Mononuclear cell (primary cell): ENCODE data around the gene SMARCB1. TPM values are rescaled to one million over a fixed set of nuclear protein-coding genes. Genes with fewer than 3 reads are reported as not detected.
A peak's percentile ranks its signal among the peaks of the same experiment; 100 is the strongest.

Experiments used
- H3K27me3 ChIP-seq: 2 replicates; pipeline ENCODE4 v1.6.0; 2011; ENCODE audit warnings: low read length, control low read depth; ENCODE audit not compliant: insufficient read depth
- H3K4me1 ChIP-seq: 2 replicates; pipeline ENCODE4 v1.5.1; 2011; ENCODE audit warnings: mild to moderate bottlenecking, low read length, control low read depth; ENCODE audit not compliant: insufficient read depth
- H3K4me3 ChIP-seq: 2 replicates; pipeline ENCODE4 v1.5.1; 2011; ENCODE audit warnings: mild to moderate bottlenecking, low read length, moderate library complexity
- H3K9me3 ChIP-seq: 2 replicates; pipeline ENCODE4 v1.5.1; 2011; ENCODE audit warnings: low read depth, mild to moderate bottlenecking, control low read depth, low read length
- total RNA-seq: library from RNA; depleted of rRNA; stranded (reverse); fragments of >200 nt; gene quantifications from one replicate; pipeline ENCODE4 v1.2.3, GENCODE V29; 2012

The SMARCB1 gene
- total RNA-seq = 31.8 TPM

DNA sequence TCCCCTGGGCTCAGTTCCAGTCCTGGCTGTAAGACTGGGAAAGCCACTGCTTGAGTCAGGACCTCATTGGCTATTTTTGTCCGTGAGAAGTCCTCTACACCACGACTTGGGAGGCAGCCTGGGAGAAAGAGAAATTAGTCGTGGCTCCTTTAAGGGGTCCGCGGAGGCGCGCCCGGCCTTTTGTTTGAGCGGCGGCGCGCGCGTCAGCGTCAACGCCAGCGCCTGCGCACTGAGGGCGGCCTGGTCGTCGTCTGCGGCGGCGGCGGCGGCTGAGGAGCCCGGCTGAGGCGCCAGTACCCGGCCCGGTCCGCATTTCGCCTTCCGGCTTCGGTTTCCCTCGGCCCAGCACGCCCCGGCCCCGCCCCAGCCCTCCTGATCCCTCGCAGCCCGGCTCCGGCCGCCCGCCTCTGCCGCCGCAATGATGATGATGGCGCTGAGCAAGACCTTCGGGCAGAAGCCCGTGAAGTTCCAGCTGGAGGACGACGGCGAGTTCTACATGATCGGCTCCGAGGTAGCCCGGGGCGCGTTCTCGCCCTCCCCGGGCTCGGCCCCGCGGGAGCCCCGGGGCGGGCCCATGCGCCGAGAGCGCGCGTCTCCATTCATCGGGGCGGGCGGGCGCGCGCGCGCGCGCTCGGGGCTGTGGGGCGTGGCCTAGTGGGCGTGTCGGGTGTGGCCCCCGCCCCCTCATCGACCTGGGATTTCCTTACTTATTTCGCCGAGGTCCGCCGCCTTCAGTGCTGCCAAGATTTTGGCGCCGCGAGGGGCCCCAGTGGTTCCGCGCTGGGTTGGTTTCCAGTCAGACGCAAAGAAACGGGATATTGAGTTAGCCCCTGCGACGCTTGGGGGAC, at the start of gene SMARCB1:
SMARCB1 (plus strand) TSS at position 215 of the 848 bp plus-strand sequence; CDS start at position 419, 204 bp downstream.
- Histone ChIP-seq H3K9me3 (no peaks in the 10 kb centered on the region), H3K4me3 (peak within 1 kb of the TSS; percentile 80), H3K27me3 (no peaks in the 10 kb centered on the region), H3K4me1 (peaks cover 32% of the 10 kb centered on the region)

GRCh38 chr22:23737696-23738095, 49.1 kb upstream of the SMARCB1 start:
- no peaks in the 10 kb centered on the region for H3K4me1 ChIP-seq
- no peaks in the 10 kb centered on the region for H3K27me3 ChIP-seq
- no peaks in the 10 kb centered on the region for H3K9me3 ChIP-seq
- no peak overlapping the region for H3K4me3 ChIP-seq

DNA sequence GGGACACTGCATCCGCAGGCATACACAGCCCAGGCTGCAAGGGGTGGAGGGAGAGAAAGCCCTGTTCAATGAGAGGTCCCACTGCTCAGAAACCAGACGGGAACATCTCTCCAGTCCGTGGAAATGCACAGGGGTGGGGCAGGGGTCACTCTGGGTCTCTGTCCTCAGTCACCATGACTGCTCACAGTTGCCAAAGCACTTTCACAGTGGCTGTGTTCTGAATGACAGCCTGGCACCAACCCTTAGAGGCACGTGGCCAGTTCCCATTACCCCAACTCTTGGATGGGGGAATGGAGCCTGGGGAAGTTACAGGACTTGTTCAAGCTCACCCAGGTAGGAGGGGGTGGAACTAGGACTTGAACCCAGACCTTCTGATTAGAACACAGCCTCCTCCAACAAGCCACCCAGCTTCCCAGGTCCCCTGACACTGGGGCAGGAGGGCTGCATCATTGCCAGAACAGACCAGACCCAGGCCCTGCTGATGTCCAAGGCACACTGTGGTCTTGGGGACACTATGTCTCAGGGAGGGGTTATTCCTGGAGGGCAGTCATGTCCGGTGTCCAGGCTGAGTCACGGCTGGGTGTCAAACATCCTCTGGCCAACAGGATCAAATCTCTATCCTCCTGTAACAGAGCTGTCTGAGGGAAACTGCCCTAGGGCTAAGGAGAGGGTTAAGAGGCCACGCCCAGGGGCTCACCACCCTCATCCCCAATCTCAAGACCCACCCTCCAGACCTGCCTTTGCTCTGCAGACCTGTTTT, 44.1 kb upstream of the SMARCB1 start:
- Histone ChIP-seq H3K4me3 (no peak overlapping the region), H3K27me3 (no peaks in the 10 kb centered on the region), H3K9me3 (no peaks in the 10 kb centered on the region), H3K4me1 (no peaks in the 10 kb centered on the region)

DNA sequence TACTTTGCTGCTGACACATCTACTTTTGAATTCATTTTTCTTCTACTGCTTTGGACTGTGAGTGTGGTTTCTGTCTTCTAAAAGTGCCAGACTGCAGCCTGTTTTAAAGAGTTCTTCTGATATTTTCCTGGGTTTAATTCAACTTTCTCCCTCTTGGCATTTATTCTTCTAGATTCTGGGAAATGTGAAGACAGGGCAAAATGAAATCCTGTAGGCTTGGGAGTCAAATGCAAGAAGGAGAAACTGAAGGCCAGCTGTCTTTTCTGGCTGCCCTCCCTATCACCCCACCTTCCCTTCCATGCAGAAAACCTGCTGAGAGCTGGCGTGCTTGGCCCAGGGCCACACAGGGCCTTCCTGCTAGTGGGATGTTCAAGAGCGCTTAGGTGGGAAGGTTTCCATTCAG, 43.5 kb upstream of the SMARCB1 start:
- H3K4me3 ChIP-seq = no peak overlapping the region
- H3K27me3 ChIP-seq = no peaks in the 10 kb centered on the region
- H3K4me1 ChIP-seq = no peaks in the 10 kb centered on the region

DNA sequence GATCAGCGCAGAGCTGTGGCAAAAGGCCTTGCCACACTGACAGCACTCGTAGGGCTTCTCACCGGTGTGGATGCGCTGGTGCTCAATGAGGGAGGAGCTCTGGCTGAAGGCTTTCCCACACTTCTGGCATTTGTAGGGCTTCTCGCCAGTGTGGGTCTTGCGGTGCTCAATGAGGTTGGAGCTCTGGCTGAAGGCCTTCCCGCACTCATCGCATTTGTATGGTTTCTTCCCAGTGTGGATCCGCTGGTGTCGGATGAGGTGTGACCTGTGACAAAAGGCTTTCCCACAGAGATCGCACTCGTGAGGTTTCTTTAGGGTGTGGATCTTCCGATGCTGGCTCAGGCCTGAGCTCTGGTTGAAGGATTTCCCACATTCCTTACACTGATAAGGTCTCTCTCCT, 42.8 kb upstream of the SMARCB1 start:
- H3K4me1 ChIP-seq = no peaks in the 10 kb centered on the region

More for the DNA sequence above, 43.5 kb upstream of the SMARCB1 start:
- H3K9me3 ChIP-seq = no peaks in the 10 kb centered on the region

GRCh38 chr22:23744485-23744884, 42.3 kb upstream of the SMARCB1 start:
- H3K9me3 ChIP-seq = no peaks in the 10 kb centered on the region
- no peaks in the 10 kb centered on the region for H3K4me1 ChIP-seq

More for the DNA sequence above, 42.8 kb upstream of the SMARCB1 start:
- no peaks in the 10 kb centered on the region for H3K27me3 ChIP-seq
- H3K9me3 ChIP-seq = no peaks in the 10 kb centered on the region
- H3K4me3 ChIP-seq = no peak overlapping the region

DNA sequence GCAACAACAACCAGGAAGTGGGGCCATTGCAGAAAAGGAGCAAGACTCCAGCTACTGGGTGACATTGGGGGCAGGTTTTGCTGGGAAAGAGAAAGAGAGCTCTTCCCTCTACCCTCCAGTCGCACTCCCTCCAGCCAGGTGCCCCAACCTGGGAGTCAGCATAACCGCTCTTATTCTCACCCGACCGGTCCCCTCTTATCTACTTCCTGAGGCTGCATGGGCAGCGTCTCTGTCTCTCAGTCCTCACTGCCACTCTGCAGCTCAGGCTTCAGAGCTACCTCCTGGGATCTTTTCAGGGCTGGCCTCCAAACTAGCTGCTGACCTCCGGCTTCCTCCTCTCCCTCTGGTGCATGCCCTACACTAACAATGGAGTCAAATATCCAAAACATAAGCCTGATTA, 41.0 kb upstream of the SMARCB1 start:
- Histone ChIP-seq H3K4me3 (no peak overlapping the region), H3K27me3 (no peaks in the 10 kb centered on the region), H3K9me3 (no peaks in the 10 kb centered on the region), H3K4me1 (peaks cover 9% of the 10 kb centered on the region)

More at GRCh38 chr22:23744485-23744884, 42.3 kb upstream of the SMARCB1 start:
- no peak overlapping the region for H3K4me3 ChIP-seq
- no peaks in the 10 kb centered on the region for H3K27me3 ChIP-seq

DNA sequence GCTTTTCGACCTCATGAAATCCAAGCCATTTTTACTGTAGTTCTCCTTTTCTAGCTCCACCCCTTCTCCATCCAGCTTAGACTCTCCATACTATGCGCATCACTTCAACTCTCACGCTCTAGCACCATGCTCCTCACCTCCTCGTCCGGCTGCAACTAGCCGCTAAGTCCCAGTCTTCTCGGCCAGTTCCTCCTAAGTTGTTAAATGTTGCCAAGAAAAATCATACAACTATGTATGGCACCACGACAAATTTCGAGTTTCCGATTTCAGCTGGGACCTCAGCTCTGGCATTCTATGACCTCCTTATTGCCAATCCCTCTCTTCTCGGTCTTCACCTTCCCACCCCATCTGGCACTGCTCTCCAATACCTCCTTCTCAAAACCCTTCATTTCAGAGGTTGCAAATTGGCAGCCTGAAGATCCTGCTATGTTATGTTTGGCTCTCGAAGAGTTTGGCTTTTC, 36.9 kb upstream of the SMARCB1 start:
- Histone ChIP-seq H3K27me3 (no peaks in the 10 kb centered on the region), H3K9me3 (no peaks in the 10 kb centered on the region), H3K4me3 (no peak overlapping the region), H3K4me1 (peaks cover 13% of the 10 kb centered on the region)

DNA sequence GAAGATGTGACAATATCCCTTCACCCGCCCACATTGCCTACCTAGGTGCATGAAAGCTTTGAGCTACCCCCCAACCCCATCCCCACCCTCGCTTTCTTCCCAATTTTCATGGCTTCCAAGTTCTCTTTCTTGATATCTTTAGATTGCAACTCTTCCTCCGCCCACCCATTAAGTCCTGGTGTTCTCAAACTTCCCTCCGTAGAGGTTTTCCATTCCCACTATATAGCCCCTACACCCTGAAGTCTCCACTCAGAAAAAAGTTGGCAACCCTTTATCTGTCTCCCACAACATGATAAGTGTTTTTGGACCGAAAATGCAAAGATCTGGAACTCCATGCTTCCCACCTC, 36.4 kb upstream of the SMARCB1 start:
- H3K9me3 ChIP-seq = no peaks in the 10 kb centered on the region
- H3K4me1 ChIP-seq = peaks cover 13% of the 10 kb centered on the region
- H3K4me3 ChIP-seq = peak overlapping the region; percentile 61
- no peaks in the 10 kb centered on the region for H3K27me3 ChIP-seq

DNA sequence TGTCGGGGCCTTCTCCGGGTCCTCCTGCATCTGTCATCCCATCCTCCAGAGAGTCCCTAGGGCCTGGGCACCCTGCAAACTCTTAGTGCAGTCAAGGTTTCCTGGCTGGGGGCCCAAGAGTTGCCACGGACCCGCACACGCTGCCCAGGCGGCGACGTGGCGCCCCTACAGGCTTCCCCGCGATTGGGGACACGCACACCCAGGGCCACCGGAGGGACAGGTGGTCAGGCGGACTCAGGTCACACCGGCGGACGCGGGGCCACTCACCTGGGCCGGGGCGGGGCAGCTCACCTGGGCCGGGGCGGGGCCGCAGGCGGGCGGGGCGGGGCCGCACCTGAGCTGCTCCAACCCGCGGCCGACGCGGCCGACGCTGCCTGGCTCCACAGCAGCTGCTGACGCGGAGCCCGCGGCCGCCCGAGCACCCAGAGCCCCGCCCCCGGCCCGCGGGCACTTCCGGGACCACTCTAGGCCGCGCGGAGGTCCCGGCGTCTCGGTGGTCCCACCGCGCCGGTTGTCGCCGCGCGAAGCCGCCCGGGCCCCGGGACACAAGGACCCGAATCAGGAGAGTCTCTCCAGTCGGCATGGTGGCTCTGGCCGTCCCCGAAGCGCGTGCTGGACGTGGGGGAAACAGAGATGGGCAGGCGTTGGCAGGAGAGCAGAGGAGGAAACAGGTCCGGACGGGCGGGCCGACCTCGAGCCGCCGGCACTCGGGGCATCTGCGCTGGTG, 35.9 kb upstream of the SMARCB1 start, which contains the start of gene ZNF70:
ZNF70 (minus strand) TSS at position 399 of the 727 bp plus-strand sequence. CDS start 5,972 bp downstream, outside the sequence.
- Histone ChIP-seq H3K4me1 (peaks cover 13% of the 10 kb centered on the region), H3K27me3 (no peaks in the 10 kb centered on the region), H3K4me3 (peak within 1 kb of the TSS; percentile 61), H3K9me3 (no peaks in the 10 kb centered on the region)

DNA sequence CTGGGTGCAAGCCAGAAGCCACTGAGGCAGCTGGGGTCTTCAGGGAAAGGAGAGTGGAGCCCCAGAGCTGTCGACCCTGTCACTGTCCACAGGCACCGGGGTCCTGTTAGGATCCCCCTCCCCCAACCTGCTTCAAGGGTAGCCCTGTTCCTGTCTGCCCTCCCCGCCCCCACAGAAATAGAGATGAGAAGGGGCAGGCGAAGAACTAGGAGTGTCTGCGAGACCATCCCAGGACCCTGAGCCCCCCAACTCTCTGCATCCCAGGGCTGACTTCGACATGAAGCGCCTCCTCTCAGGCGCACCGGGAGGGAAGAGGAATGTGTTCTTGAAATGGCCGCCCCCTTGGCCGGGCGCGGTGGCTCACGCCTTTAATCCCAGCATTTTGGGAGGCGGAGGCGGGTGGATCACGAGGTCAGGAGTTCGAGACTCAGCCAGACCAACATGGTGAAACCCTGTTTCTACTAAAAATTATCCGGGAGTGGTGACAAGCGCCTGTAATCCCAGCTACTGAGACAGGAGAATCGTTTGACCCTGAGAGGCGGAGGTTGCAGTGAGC, 35.2 kb upstream of the SMARCB1 start:
- Histone ChIP-seq H3K9me3 (no peaks in the 10 kb centered on the region), H3K4me3 (peak overlapping the region; percentile 61), H3K27me3 (no peaks in the 10 kb centered on the region), H3K4me1 (peaks cover 13% of the 10 kb centered on the region)

- peaks cover 13% of the 10 kb centered on the region for H3K4me1 ChIP-seq
- H3K4me3 ChIP-seq = no peak overlapping the region
Observed at GRCh38 chr22:23752090-23752691, 34.6 kb upstream of the SMARCB1 start.

GRCh38 chr22:23752750-23753149, 34.0 kb upstream of the SMARCB1 start:
- peaks cover 13% of the 10 kb centered on the region for H3K4me1 ChIP-seq
- H3K27me3 ChIP-seq = no peaks in the 10 kb centered on the region
- no peaks in the 10 kb centered on the region for H3K9me3 ChIP-seq
- H3K4me3 ChIP-seq = peak overlapping the region; percentile 35

More at GRCh38 chr22:23752090-23752691, 34.6 kb upstream of the SMARCB1 start:
- Histone ChIP-seq H3K27me3 (no peaks in the 10 kb centered on the region), H3K9me3 (no peaks in the 10 kb centered on the region)

DNA sequence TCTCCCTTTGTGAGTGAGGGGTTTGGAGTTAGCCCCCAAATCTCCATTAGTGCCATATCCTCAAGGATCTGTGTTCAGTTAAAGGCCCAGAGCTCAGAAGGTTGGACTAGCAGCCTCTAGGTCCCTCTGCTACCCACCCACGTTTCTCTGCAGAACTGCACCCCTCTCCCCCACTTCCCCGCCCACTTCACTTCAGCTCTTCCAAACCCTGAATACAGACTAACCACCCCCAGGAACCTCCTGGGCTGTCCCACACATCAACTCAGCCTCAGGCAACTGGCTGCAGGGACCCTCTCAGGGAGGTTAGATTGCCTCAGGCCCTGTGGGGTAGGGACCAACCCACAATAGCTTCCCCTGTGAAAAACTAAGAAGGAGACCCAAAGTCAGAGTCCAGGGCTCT, 33.4 kb upstream of the SMARCB1 start:
- Histone ChIP-seq H3K4me1 (peaks cover 13% of the 10 kb centered on the region), H3K27me3 (no peaks in the 10 kb centered on the region), H3K9me3 (no peaks in the 10 kb centered on the region), H3K4me3 (peak overlapping the region; percentile 35)
